Heart left ventricle (tissue), 13 donors: ENCODE results near the gene HOXB6.

Experiments used
- POLR2A ChIP-seq, 2 donors: fragments of 450-650 bp; IDR thresholded peaks; one replicate each; pipeline ENCODE4 v1.6.1; 2017; ENCODE audit warnings: antibody characterized with exemption in 2 of 2, mild to moderate bottlenecking in 2 of 2, moderate library complexity in 2 of 2
- TF ChIP-seq, protein P1 (sequence below), 12 donors: fragments of 200-600 bp; sonication (generic) in 4 of 12; IDR thresholded peaks; one replicate each; pipeline versions ENCODE4 v1.5.0 to v1.8.0; 2018 to 2022; ENCODE audit warnings: antibody characterized with exemption in 12 of 12, mild to moderate bottlenecking in 5 of 12
- donor health status: ischemic (EF 13 %, LVEDD 7.1; RV severe dilation, severe dysfunction).
- donor health status: DM: no; HTN: yes; CAD: no.
- donor health status: DM: no; HTN: no; CAD: no.
- donor health status: ischemic (EF 25% LVEDD 6.9; RV normal size, moderate dysfunction).
- donor health status: ischemic (EF 25% LVEDD 5.7; RV mildly dilated, moderate dysfunction).
- donor health status: ischemic (EF 35%, LVEDD 5.7; RV mildly dilated, moderate dysfunction).
- donor health status: nonischemic (EF 11% LVEDD 7.7; RV severe dilation, severe dysfunction).
- donor health status: DM: yes; HTN: yes; CAD: no.
- donor health status: PGD.
- donor health status: ischemic (EF 29% LVEDD 5.4; RV normal size, mild dysfunction).
- donor health status: nonischemic (EF 23%, LVEDD 6.1; RV moderate dilation, normal function).

DNA sequence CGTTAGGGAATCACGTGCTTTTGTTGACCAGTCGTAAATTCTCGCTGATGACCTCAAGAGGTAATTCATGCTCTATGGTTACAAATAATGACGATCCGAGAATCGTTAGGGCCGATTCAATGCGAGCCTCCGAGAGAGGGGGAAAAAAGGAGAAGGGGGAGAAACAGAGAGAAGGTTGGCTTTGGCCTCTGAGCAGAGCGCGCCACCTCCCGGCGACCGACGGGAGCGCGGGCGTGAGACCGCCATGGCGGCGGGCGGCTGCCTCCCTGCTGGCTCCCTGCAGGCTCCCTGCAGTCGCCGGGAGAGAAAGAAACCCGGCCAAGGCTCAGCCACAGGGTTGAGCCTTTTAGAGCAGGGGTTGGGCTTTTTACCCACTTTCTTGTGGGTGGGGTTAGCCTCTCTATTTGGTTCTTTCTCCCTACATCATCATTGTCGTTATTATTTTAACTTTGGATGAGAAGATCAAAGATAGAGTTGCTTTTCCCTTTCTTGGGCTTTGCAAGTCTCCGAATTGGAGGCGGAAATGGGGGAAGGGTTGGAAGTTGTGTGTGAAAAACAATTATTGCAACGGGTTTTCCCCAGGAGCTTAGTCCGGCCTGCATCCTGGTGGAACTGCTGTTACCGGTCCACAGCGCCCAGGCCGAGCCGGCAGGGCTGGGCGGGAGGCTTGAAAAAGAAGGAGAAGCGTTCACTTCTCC, 10.8 kb downstream of the HOXB6 start:
- TF ChIP-seq, protein P1, sequence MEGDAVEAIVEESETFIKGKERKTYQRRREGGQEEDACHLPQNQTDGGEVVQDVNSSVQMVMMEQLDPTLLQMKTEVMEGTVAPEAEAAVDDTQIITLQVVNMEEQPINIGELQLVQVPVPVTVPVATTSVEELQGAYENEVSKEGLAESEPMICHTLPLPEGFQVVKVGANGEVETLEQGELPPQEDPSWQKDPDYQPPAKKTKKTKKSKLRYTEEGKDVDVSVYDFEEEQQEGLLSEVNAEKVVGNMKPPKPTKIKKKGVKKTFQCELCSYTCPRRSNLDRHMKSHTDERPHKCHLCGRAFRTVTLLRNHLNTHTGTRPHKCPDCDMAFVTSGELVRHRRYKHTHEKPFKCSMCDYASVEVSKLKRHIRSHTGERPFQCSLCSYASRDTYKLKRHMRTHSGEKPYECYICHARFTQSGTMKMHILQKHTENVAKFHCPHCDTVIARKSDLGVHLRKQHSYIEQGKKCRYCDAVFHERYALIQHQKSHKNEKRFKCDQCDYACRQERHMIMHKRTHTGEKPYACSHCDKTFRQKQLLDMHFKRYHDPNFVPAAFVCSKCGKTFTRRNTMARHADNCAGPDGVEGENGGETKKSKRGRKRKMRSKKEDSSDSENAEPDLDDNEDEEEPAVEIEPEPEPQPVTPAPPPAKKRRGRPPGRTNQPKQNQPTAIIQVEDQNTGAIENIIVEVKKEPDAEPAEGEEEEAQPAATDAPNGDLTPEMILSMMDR (IDR thresholded peaks at IDR 0.05) = peak; percentile 66 to 87 (median 80)
- no peak for TF ChIP-seq POLR2A (IDR thresholded peaks at IDR 0.05)
